ENCODE measurements around the gene MS4A10.

- TF ChIP-seq CTCF (IDR thresholded peaks at IDR 0.05) (no peak), ATF1 (CRISPR knock-in tag; IDR thresholded peaks at IDR 0.05) (no peak), E2F4 (CRISPR knock-in tag; IDR thresholded peaks at IDR 0.05; ENCODE audit: borderline replicate concordance, low read depth) (no peak), MYBL2 (CRISPR knock-in tag; IDR thresholded peaks at IDR 0.05) (no peak), CREB1 (CRISPR knock-in tag; IDR thresholded peaks at IDR 0.05) (no peak), ATF2 (CRISPR knock-in tag; IDR thresholded peaks at IDR 0.05; ENCODE audit: borderline replicate concordance, low read depth) (no peak), ZNF423 (CRISPR knock-in tag; IDR thresholded peaks at IDR 0.05) (no peak), MXD4 (CRISPR knock-in tag; IDR thresholded peaks at IDR 0.05; ENCODE audit: borderline replicate concordance) (no peak), FOXJ3 (CRISPR knock-in tag; IDR thresholded peaks at IDR 0.05; ENCODE audit: borderline replicate concordance) (no peak), E2F1 (CRISPR knock-in tag; IDR thresholded peaks at IDR 0.05) (no peak), HMGXB4 (CRISPR knock-in tag; IDR thresholded peaks at IDR 0.05) (no peak), CREM (CRISPR knock-in tag; IDR thresholded peaks at IDR 0.05) (no peak), ZNF317 (CRISPR knock-in tag; IDR thresholded peaks at IDR 0.05; ENCODE audit: borderline replicate concordance, low read depth) (no peak)
Observed at GRCh38 chr11:60795291-60795690, 10.2 kb downstream of the MS4A10 start.

All from WTC11 (cell line).